Spleen (tissue), 11 donors: ENCODE measurements around the gene RAB14. TPM values are rescaled to one million over a fixed set of nuclear protein-coding genes. Genes with fewer than 3 reads are reported as not detected.
A peak's percentile ranks its signal among the peaks of the same experiment; 100 is the strongest.

Experiments
- DNase-seq: peaks from one replicate; pipeline ENCODE4 v3.0.0-alpha.2; 2020
- H3K27ac ChIP-seq, 8 donors: fragments of 200-600 bp; sonication (generic) in 7 of 8; 1 replicate in 4 of 8; 2 replicates in 4 of 8; pipeline versions ENCODE4 v1.5.0 to v1.8.0; 2016 to 2021; ENCODE audit warnings: inconsistent platforms in 4 of 8, mild to moderate bottlenecking in 4 of 8, moderate library complexity in 1 of 8
- H3K27me3 ChIP-seq, 7 donors: fragments of 200-600 bp; sonication (generic) in 6 of 7; replicated peaks in 1 of 7; 1 replicate in 4 of 7; 2 replicates in 3 of 7; pipeline versions ENCODE4 v1.5.0 to v1.8.0; 2016 to 2021; ENCODE audit warnings: inconsistent platforms in 3 of 7, mild to moderate bottlenecking in 1 of 7
- H3K36me3 ChIP-seq, 6 donors: fragments of 200-600 bp; sonication (generic) in 5 of 6; 1 replicate in 4 of 6; 2 replicates in 2 of 6; pipeline versions ENCODE4 v1.5.0 to v1.8.0; 2016 to 2021; ENCODE audit warnings: inconsistent platforms in 2 of 6
- H3K4me1 ChIP-seq, 6 donors: fragments of 200-600 bp; sonication (generic) in 5 of 6; 1 replicate in 3 of 6; 2 replicates in 3 of 6; pipeline versions ENCODE4 v1.5.0 to v1.8.0; 2016 to 2021; ENCODE audit warnings: inconsistent platforms in 3 of 6
- H3K4me3 ChIP-seq, 8 donors: fragments of 200-600 bp; sonication (generic) in 7 of 8; 1 replicate in 4 of 8; 2 replicates in 4 of 8; pipeline versions ENCODE4 v1.5.0 to v1.8.0; 2016 to 2021; ENCODE audit warnings: inconsistent platforms in 4 of 8, mild to moderate bottlenecking in 4 of 8, moderate library complexity in 2 of 8
- H3K9me3 ChIP-seq, 8 donors: fragments of 200-600 bp; sonication (generic) in 7 of 8; 1 replicate in 4 of 8; 2 replicates in 4 of 8; pipeline versions ENCODE4 v1.5.0 to v1.8.0; 2016 to 2021; ENCODE audit warnings: inconsistent platforms in 4 of 8
- CTCF ChIP-seq, 11 experiments: fragments of 200-600 bp in 7 of 11; fragments of 450-650 bp in 4 of 11; sonication (generic) in 4 of 11; IDR thresholded peaks in 8 of 11; conservative IDR thresholded peaks in 3 of 11; 1 replicate in 7 of 11; 2 replicates in 4 of 11; pipeline versions ENCODE4 v1.4.0 to v1.8.0; 2016 to 2021; ENCODE audit warnings: antibody characterized with exemption in 11 of 11, inconsistent platforms in 4 of 11, mild to moderate bottlenecking in 1 of 11
- POLR2A ChIP-seq, 3 donors: fragments of 450-650 bp; IDR thresholded peaks; one replicate each; pipeline ENCODE4 v1.5.1; 2017; ENCODE audit warnings: antibody characterized with exemption in 3 of 3, mild to moderate bottlenecking in 1 of 3
- POLR2AphosphoS5 ChIP-seq, 3 donors: sonication (generic); formaldehyde crosslinking; IDR thresholded peaks; one replicate each; pipeline ENCODE4 v1.5.1; 2017; ENCODE audit warnings: antibody characterized with exemption in 3 of 3
- WGBS, 5 donors: extraction: QIAGEN DNeasy Blood & Tissue Kit in 3 of 5; methylation state at CpG; one replicate each; pipeline versions ENCODE4 v1.1.5 to v1.1.7; 2013 to 2018; 5-methylcytosine and 5-hydroxymethylcytosine counted together
- intact Hi-C: fragments of 100-400 bp; cut with DNase I; formaldehyde crosslinking; loops from one replicate; pipeline ENCODE4 v1.15.0; 2023; ENCODE audit warnings: low total_unique reads
- polyA plus RNA-seq, 3 donors: library from polyadenylated mRNA; stranded (reverse); fragments of 200-250 nt; gene quantifications; one replicate each; pipeline ENCODE4 v1.2.1, GENCODE V29; 2013
- total RNA-seq, 7 donors: library from RNA; depleted of rRNA in 3 of 7; stranded (reverse); fragments of >200 nt in 3 of 7; fragmentation: NEBNext Ultra II Directional in 4 of 7; extraction: Animal tissue kit (Norgen Biotek cat#: 25700) in 4 of 7; gene quantifications; one replicate each; pipeline versions ENCODE4 v1.1.0 to v1.2.1, GENCODE V29; 2016 to 2021
- donor health status: healthy with polysubstance abuse.
- donor health status: DM: no; HTN: no; CAD: no; lungs with moderate emphysema.
- donor health status: DM: no; HTN: no; CAD: no.
- donor health status: Bipolar disorder and iron deficiency.
- donor health status: healthy.
- donor health status: DM: no; HTN: no; CAD: no.
- donor health status: DM: yes; HTN: yes; CAD: no.

RAB14 gene
- total and polyA plus RNA-seq, 10 donors = 20.4 to 75.2 (median 49.6) TPM

DNA sequence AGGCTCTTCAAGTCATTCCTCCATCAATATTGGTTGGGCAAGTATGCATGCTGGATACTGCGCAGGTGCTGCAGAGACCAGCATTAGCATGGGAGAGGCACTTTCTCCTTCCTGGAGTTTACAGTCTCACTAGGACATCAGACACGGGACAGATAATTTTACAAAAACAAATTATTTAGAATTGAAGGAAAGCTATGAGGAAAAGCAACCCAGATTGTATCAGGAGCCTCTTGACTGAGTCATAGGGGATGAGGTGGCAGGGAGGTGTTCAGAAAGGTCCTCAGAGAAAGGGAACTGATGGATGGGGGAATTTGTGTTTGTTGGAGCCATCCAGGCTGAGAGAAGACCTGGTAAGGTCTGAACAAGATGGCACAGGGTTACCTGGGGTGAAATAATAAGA, 24.5 kb upstream of the RAB14 start:
- intact Hi-C loops = no loop called here
- Histone ChIP-seq H3K4me3 (no peak overlapping the region), H3K27ac (no peak overlapping the region), H3K9me3 (no peaks in the 10 kb centered on the region), H3K27me3 (no peaks in the 10 kb centered on the region), H3K36me3 (peaks cover 0 to 5% (median 0%) of the 10 kb centered on the region in 6 donors), H3K4me1 (peaks cover 0 to 15% (median 5%) of the 10 kb centered on the region in 6 donors)
- DNase-seq = no peak
- TF ChIP-seq POLR2AphosphoS5 (IDR thresholded peaks at IDR 0.05) = no peak
- no peak for TF ChIP-seq POLR2A (IDR thresholded peaks at IDR 0.05)
- no peak for TF ChIP-seq CTCF (IDR thresholded peaks at IDR 0.05 in 8 of 11, conservative IDR thresholded peaks at IDR 0.05 in 3 of 11)
- 83 to 91% (median 88%) methylated on average over 2 of the region's 2 CpGs for WGBS, 5 donors

GRCh38 chr9:121225240-121225639, 23.6 kb upstream of the RAB14 start:
- Histone ChIP-seq H3K4me1 (peaks cover 0 to 21% (median 7%) of the 10 kb centered on the region in 6 donors), H3K9me3 (no peaks in the 10 kb centered on the region), H3K36me3 (no peaks in the 10 kb centered on the region), H3K27ac (no peak overlapping the region), H3K4me3 (no peak overlapping the region), H3K27me3 (no peaks in the 10 kb centered on the region)
- WGBS, 5 donors = 89 to 92% (median 92%) methylated on average over 5 of the region's 5 CpGs
- DNase-seq = no peak
- TF ChIP-seq POLR2AphosphoS5 (IDR thresholded peaks at IDR 0.05) = no peak
- TF ChIP-seq CTCF (IDR thresholded peaks at IDR 0.05 in 8 of 11, conservative IDR thresholded peaks at IDR 0.05 in 3 of 11) = no peak
- intact Hi-C loops = no loop called here

DNA sequence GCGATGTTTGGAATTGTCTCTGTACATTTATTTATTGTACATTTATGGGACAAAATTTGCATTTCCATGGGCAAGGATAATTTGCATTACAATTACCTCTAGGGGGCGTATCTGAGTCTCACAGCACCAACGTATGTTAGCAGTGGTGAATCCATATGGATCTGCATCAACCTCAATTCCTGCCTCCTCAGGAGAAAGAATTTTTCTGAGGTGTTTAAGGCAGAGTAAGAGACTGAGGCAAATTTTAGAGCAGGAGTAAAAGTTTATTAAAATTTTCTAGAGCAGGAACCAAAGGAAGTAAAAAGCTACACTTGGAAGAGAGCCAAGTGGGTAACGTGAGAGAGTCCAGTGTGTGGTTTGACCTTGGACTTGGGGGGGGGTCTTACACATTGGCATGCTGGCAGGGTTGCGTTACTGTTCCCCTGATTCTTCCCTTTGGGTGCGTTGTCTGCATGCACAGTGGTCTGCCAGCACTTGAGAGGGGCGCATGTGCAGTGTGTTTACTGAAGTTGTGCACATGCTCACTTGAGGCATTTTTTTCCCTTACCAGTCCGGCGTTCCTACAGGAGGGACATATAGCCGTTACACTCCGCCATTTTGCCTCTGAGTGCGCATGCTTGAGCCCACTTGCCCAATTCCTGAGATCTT, 21.0 kb upstream of the RAB14 start:
- no peak for TF ChIP-seq POLR2AphosphoS5 (IDR thresholded peaks at IDR 0.05)
- peak in 8 of 11 experiments; percentile 24 to 69 (median 62) for TF ChIP-seq CTCF (IDR thresholded peaks at IDR 0.05 in 8 of 11, conservative IDR thresholded peaks at IDR 0.05 in 3 of 11)
- H3K27me3 ChIP-seq = no peaks in the 10 kb centered on the region
- no peak overlapping the region for H3K27ac ChIP-seq
- DNase-seq = no peak
- intact Hi-C loops = no loop called here
- no peaks in the 10 kb centered on the region for H3K9me3 ChIP-seq
- H3K4me1 ChIP-seq = peaks cover 0 to 21% (median 7%) of the 10 kb centered on the region in 6 donors
- H3K4me3 ChIP-seq = no peak overlapping the region
- 58 to 69% (median 63%) methylated on average over 12 of the region's 12 CpGs for WGBS, 5 donors
- no peaks in the 10 kb centered on the region for H3K36me3 ChIP-seq

GRCh38 chr9:121221664-121222055, 20.0 kb upstream of the RAB14 start:
- H3K27me3 ChIP-seq = no peaks in the 10 kb centered on the region
- H3K9me3 ChIP-seq = no peaks in the 10 kb centered on the region
- H3K36me3 ChIP-seq = peaks cover 0 to 3% (median 0%) of the 10 kb centered on the region in 6 donors
- WGBS, 5 donors = 90 to 100% (median 97%) methylated on average over 2 of the region's 2 CpGs
- H3K4me1 ChIP-seq = peaks cover 0 to 23% (median 7%) of the 10 kb centered on the region in 6 donors
- DNase-seq = no peak
- H3K4me3 ChIP-seq = no peak overlapping the region
- TF ChIP-seq POLR2A (IDR thresholded peaks at IDR 0.05) (no peak), POLR2AphosphoS5 (IDR thresholded peaks at IDR 0.05) (no peak), CTCF (IDR thresholded peaks at IDR 0.05 in 8 of 11, conservative IDR thresholded peaks at IDR 0.05 in 3 of 11) (no peak)
- intact Hi-C loops = no loop called here
- H3K27ac ChIP-seq = no peak overlapping the region
